HG03103 (cell line): ENCODE data around the gene FAM234B.

ENCODE experiments used
- ATAC-seq: cut with Tn5 transposase; IDR thresholded peaks from one replicate; pipeline ENCODE4 v1.9.1; 2021; ENCODE audit warnings: low read depth; ENCODE audit not compliant: unreplicated experiment

The FAM234B gene, protein sequence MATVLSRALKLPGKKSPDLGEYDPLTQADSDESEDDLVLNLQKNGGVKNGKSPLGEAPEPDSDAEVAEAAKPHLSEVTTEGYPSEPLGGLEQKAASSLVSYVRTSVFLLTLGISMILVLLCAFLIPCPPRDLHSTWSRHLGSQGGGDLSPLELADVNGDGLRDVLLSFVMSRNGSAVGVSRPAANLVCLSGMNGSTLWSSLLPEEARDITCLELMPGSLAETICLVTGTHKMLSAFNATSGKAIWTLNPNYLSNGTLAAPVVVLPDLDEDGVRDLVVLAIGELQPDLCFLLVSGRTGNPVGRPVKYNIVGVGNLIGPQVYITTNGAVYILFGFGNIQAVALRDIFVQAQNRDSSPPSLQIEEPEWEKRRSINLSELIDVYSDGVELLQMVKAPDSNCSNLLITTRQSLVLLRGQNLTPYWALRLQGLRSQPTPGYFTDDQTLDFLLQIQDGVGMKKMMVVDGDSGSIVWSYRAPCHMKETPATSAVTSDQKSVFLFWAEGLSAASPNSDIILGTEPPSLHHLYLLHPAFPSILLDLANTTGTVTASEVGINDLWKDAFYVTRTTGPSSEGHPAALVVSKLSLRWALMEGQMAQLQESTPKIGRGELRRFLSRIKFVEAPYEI

DNA sequence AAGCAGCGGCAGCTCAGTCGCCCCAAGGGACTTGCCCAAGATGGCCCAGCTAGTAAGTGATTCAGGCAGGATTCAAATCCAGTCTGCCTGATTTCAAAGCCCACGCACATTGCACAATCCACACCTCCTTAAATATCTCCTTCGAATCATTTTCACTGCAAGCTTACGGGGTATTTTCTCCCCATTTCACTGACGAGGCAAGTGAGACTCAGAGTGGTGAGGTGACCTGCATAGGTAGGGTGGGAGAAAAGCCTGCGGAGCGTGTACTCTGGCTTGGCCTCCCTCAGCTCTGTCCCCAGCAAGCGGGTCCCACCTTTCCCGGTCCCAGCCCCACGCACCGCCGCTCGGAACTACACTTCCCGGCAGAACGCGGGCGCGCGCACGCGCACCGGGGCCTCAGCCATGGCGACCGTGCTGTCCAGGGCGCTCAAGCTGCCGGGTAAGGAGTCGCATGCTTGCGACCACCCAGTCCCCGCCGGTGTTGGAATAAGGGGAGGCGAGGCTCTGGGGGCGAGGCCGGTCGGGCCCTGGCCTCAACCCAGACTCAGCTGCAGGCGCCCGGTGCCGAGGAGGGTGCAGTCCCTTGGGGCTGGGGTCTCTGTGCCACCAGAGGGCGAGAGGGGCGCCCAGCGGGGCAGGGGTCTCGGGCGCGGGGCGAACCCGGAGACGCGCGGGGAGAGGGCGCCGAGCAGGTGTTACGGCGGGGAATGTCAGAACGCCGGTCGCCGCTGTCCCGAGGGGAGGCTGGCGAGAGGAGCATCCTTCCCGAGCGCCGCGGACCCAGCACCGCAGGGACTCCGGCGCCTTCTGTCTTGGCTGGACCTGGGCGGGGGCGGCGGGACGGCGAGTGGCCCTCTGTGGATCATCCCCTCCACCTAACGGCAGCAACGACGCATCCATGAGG, at the start of gene FAM234B:
Gene FAM234B, plus strand, starts transcription at position 380 of the 904 bp plus-strand sequence. Its CDS starts 23 bp downstream, at position 403.
- peak; percentile 82 for ATAC-seq

GRCh38 chr12:12995088-12995487, 49.1 kb upstream of the FAM234B start:
- ATAC-seq = no peak

GRCh38 chr12:12996209-12996608, 48.0 kb upstream of the FAM234B start:
- ATAC-seq = no peak

DNA sequence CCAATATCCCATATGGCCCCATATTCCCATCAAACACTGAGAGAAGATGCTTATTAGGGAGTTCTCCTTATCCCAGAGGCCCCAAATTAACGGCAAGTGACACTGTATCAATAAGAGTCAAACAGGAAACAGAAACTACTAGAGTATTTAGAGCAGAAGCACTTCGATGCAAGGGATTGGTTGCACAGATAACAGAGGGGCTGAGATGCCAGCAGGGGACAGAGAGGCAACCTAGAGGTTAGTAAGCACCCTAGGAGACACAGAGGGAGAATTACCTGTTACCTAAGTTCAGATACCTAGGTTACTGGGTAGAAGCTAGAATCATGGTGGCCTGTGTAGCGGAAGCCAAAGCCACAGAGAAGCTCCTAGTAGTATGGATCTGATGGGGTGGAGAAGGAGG, 47.0 kb upstream of the FAM234B start:
- no peak for ATAC-seq

- ATAC-seq = no peak
Measured at GRCh38 chr12:12997734-12998133, 46.4 kb upstream of the FAM234B start.

- ATAC-seq = no peak
Measured at GRCh38 chr12:12998248-12998647, 45.9 kb upstream of the FAM234B start.

DNA sequence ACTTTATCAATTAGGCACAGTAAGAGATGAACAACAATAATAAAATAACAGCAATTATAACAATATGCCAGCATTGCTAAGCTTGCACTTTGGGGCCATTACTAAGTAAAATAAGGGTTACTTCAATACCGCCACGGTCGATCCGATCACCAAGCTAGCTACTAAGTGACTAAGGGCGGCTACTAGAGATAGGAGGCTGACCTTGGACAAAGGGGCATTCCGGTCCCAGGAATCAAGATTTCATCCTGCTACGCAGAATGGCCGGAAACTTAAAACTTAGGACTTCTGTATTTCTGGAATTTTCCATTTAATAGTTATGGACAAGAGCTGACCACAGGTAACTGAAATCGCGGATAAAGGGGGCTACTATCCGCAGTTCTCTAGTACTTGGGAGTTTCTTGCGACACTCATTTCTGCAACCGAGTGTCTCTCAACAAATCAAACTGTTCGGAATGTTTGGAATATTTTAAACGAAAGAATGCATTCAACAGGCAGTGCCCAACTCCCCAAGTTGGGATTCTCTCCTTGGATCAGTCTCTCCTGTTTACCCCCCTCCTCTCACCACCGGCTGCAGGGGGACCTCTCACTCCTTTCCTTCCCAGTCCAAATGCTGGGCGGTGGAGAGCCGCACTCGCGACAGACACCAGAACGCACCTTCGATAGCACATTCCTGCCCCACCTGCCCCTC, 44.8 kb upstream of the FAM234B start:
- no peak for ATAC-seq

DNA sequence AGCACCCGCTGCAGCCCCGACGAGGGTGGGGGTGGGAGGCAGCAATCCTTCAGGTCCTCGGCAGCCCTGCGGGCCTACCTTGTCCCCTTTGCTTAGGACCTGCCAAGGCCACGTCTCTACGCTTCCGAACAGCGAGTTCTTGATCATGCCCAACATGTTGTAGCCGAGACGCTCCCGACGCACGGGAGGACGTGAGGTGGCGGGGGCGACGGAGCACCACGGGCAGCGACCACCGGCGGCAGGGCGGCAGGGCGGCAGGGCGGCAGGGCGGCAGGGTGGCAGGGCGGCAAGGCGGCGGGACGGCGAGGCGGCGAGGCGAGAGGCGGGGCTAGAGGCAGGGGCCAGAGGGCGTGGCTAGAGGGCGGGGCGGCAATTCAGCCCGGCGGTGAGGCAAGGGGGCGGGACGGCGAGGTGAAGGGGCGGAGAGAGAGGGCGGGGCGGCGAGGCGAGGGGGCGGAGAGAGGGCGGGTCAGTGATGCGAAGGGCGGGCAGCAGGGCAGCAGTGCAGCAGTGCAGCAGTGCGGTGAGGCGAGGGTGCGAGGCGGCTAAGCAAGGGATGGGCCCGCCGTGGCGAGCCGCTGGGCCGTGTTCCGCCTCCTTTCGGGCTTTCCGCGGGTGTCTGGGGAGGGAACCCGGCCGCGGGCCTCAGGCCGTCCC, 44.1 kb upstream of the FAM234B start, which contains the start of gene HEBP1:
Gene HEBP1, minus strand, starts transcription at position 307 of the 657 bp plus-strand sequence. Its CDS starts 151 bp downstream, at position 156.
- peak; percentile 84 for ATAC-seq

- ATAC-seq = peak; percentile 18
Measured at GRCh38 chr12:13000616-13000924, 43.6 kb upstream of the FAM234B start.

DNA sequence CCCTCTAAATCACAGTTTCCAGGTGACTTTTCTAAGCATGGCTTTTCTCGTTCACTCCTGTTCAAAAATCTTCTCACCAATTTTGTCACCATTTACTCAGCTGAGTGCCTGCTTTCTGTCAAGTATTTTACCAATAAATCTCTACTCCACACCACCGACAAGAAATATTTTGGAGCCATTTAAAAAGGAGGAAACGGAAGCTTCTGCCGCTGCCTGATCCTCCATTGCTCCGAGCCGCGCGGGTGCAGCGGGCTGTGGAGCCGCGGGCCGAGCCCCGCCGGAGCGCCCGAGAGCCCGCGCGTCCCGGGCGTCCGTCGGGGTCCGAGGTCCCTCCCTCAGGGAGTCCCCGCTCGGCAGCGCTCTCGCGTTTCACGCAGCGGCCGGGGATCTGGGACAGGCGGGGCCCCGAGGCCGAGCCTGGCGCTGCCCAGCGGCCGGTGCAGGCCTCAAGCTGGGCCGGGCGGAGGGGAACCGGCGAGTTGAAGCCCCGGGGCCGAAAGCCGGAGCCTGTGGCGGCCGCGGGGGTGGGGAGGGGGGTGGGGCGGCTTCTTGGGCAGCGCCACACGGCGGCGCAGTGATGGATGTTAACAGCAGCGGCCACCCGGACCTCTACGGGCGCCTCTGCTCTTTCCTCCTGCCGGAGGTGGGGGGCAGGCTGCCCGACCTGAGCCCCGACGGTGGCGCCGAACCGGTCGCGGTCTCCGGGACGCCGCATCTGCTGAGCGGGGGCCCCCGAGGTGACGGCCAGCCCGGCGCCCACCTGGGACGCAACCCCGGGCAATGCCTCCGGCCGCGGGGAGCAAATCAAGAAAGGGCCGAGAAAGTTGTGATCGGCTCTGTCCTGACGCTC, 43.0 kb upstream of the FAM234B start:
- no peak for ATAC-seq

- ATAC-seq = no peak
Measured at GRCh38 chr12:13001775-13002040, 42.5 kb upstream of the FAM234B start.

DNA sequence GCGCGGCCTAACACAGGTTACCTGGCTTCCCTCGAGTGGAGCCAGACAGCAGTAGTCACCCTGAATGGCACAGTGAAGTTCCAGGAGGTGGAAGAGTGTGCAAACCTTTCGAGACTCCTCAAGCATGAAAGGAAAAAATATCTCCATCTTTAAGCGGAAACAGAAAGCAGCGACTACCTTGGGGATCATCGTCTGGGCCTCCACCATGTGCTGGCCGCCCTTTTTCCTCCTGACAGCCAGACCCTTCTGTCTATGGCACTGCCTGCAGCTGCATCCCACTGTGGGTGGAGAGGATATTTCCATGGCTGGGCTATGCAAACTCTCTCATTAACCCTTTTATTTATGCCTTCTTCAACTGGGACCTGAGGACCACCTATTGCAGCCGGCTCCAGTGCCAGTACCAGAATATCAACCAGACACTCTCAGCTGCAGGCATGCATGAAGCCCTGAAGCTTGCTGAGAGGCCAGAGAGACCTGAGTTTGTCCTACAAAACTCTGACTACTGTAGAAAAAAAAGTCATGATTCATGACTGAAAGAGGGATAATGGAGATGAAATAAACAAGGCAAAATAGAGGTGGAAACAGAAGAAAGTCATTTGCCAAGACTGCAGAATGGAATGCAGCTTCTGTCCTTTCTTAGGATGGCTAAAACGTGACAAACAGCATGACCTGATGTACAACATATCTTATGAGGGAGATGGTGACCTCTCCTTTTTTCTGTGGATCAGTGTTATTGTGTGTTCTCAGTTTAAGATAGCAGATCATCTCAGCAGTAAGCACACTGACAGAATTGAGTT, 41.7 kb upstream of the FAM234B start:
- no peak for ATAC-seq

GRCh38 chr12:13004361-13004760, 39.8 kb upstream of the FAM234B start:
- no peak for ATAC-seq

DNA sequence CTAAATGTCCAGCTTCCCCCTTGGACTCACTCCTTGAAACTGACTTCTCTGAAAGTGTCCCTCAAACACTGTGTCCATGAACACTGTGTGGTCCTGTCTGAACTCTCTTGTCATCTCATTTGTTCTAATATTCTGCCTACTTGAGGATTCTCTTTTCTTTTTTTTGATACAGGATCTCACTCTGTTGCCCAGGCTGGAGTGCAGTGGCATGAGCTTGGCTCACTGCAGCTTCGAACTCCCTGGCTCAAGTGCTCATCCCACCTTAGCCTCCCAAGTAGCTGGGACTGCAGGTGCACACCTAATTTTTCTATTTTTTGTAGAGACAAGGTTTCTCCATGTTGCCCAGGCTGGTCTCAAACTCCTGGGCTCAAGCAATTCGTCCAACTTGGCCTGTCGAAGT, 39.2 kb upstream of the FAM234B start:
- no peak for ATAC-seq

DNA sequence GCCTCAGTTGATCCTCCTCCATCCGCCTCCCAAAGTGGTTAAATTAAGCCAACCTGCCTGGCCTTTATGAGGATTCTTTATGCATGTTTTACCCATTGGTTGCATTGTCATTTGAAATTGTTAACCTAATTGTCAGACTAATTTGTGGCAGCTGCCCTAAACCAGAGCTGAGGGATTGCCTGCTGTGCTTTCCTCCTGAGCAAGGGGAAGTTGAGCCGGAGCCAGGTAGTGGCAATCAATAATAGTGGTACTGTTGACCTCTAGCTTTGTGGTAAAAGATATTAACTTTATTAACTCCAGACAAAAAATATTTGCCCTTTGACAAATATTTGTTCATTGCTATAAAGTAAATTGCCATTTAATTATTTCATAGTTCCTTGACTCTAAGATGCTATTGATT, 38.5 kb upstream of the FAM234B start:
- no peak for ATAC-seq

DNA sequence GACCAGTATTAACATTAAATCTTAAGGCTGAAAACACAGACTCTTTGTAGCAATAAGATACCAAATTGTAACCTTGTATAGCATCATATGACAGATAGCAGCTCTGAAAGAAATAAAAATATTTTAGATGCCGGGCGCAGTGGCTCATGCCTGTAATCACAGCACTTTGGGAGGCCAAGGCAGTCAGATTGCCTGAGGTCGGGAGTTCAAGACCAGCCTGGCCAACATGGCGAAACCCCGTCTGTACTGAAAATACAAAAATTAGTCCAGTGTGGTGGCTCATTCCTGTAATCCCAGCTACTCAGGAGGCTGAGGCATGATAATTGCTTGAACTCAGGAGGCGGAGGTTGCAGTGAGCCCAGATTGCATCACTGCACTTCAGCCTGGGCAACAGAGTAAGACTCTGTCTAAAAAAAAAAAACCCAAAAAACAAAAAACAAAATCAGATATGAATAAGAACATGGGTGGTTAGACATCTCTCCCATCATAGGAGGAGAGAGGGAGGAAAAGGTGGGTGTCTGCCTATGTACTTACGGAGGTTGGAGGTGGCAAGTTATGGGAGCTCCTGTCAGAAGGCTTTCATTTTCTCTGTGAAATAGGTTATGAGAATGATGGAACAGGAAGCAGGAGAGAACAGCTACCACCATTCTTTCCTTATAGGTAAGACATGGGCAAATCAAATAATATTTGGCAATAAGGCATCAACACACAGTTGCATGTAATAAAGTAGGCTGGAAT, 36.5 kb upstream of the FAM234B start:
- no peak for ATAC-seq

DNA sequence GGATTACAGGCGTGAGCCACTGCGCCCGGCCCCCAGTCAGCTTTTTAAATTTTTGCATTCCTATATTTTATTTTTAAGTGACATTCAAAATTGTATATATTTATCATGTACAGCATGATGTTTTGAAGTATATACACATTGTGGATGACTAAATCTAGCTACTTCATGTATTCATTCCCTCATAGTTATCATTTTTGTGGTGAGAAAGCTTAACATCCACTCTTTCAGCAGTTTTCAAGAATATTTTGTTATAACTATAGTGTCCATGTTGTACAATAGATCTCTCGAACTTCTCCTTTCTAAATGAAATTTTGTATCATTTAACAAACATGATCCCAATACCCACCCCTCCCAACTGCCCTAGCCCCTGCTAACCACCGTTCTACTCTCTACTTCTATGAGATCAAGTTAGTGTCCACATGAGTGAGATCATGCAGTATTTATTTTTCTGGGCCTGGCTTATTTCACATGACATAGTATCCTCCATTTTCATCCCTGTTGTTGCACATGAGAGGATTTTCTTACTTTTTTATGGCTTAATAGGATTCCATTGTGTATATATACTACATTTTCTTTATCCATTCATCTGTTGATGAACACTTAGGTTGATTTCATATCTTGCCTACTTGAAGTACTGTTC, 35.3 kb upstream of the FAM234B start:
- ATAC-seq = no peak
